ENCODE results near the gene SRP68. TPM values are rescaled to one million over a fixed set of nuclear protein-coding genes. Genes with fewer than 3 reads are reported as not detected.

SRP68 gene
- total RNA-seq, 2 donors from 2014 or later, result 35.2 to 43.9 TPM

GRCh38 chr17:76092526-76093413 is 20.5 kb upstream of the SRP68 start:
- no peak for DNase-seq (ENCODE audit: low spot score)
- Histone ChIP-seq H3K4me1 (peaks cover 0 to 8% of the 10 kb centered on the region in 2 donors), H3K4me3 (no peak overlapping the region), H3K9me3 (no peaks in the 10 kb centered on the region), H3K27me3 (no peaks in the 10 kb centered on the region), H3K36me3 (peaks cover 93% of the 10 kb centered on the region), H3K27ac (no peak overlapping the region)
- no peak for TF ChIP-seq CTCF (IDR thresholded peaks at IDR 0.05)

GRCh38 chr17:76091526-76092286 is 19.4 kb upstream of the SRP68 start:
- no peak for DNase-seq (ENCODE audit: low spot score)

GRCh38 chr17:76090517-76091129 is 18.3 kb upstream of the SRP68 start:
- H3K4me3 ChIP-seq, result no peak overlapping the region
- no peaks in the 10 kb centered on the region for H3K9me3 ChIP-seq
- TF ChIP-seq CTCF (IDR thresholded peaks at IDR 0.05), result no peak
- H3K4me1 ChIP-seq, result peaks cover 0 to 8% of the 10 kb centered on the region in 2 donors
- no peak overlapping the region for H3K27ac ChIP-seq
- no peak for DNase-seq (ENCODE audit: low spot score)
- H3K27me3 ChIP-seq, result no peaks in the 10 kb centered on the region
- peaks cover 93% of the 10 kb centered on the region for H3K36me3 ChIP-seq

More at GRCh38 chr17:76091526-76092286, 19.4 kb upstream of the SRP68 start:
- Histone ChIP-seq H3K27me3 (no peaks in the 10 kb centered on the region), H3K4me1 (peaks cover 0 to 8% of the 10 kb centered on the region in 2 donors), H3K4me3 (no peak overlapping the region), H3K27ac (no peak overlapping the region), H3K9me3 (no peaks in the 10 kb centered on the region), H3K36me3 (peaks cover 93% of the 10 kb centered on the region)
- no peak for TF ChIP-seq CTCF (IDR thresholded peaks at IDR 0.05)

GRCh38 chr17:76089680-76090516 is 17.6 kb upstream of the SRP68 start:
- DNase-seq (ENCODE audit: low spot score), result no peak
- no peak overlapping the region for H3K4me3 ChIP-seq
- peaks cover 0 to 8% of the 10 kb centered on the region in 2 donors for H3K4me1 ChIP-seq
- H3K27ac ChIP-seq, result no peak overlapping the region
- H3K9me3 ChIP-seq, result no peaks in the 10 kb centered on the region
- no peak for TF ChIP-seq CTCF (IDR thresholded peaks at IDR 0.05)
- H3K27me3 ChIP-seq, result no peaks in the 10 kb centered on the region
- H3K36me3 ChIP-seq, result peaks cover 93% of the 10 kb centered on the region

Measured in right atrium auricular region (tissue), 2 donors.